ENCODE measurements around the gene ATAD1.

DNA sequence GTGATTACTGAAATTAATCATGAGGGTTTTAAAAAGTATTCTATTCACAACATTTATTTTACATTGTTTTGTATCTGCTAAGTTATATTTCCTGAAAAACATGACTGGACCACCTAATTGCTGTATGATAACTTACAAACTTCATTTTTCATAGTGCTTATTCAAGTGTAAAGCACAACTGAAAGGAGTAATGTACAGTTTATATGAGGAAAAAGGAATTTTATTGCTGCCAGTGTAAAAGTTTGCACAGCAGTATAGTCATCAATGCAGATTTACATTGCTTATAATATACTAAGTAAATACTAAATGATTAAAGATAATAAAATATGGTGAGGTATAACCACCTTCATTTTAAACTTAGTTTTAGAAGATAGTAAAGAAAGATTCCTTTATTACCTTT lies 49.4 kb upstream of the ATAD1 start:
- TF ChIP-seq POLR2A (IDR thresholded peaks at IDR 0.05; ENCODE audit: low read depth, low read length), result no peak
- TF ChIP-seq, protein P1, sequence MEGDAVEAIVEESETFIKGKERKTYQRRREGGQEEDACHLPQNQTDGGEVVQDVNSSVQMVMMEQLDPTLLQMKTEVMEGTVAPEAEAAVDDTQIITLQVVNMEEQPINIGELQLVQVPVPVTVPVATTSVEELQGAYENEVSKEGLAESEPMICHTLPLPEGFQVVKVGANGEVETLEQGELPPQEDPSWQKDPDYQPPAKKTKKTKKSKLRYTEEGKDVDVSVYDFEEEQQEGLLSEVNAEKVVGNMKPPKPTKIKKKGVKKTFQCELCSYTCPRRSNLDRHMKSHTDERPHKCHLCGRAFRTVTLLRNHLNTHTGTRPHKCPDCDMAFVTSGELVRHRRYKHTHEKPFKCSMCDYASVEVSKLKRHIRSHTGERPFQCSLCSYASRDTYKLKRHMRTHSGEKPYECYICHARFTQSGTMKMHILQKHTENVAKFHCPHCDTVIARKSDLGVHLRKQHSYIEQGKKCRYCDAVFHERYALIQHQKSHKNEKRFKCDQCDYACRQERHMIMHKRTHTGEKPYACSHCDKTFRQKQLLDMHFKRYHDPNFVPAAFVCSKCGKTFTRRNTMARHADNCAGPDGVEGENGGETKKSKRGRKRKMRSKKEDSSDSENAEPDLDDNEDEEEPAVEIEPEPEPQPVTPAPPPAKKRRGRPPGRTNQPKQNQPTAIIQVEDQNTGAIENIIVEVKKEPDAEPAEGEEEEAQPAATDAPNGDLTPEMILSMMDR (conservative IDR thresholded peaks at IDR 0.05; ENCODE audit: low read depth, low read length), result no peak
- TF ChIP-seq FOS (IDR thresholded peaks at IDR 0.05; ENCODE audit: low read depth, low read length), result no peak
- TF ChIP-seq, protein P2, sequence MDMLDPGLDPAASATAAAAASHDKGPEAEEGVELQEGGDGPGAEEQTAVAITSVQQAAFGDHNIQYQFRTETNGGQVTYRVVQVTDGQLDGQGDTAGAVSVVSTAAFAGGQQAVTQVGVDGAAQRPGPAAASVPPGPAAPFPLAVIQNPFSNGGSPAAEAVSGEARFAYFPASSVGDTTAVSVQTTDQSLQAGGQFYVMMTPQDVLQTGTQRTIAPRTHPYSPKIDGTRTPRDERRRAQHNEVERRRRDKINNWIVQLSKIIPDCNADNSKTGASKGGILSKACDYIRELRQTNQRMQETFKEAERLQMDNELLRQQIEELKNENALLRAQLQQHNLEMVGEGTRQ (IDR thresholded peaks at IDR 0.05; ENCODE audit: low read depth, low read length), result no peak
- TF ChIP-seq RCOR1 (IDR thresholded peaks at IDR 0.05; ENCODE audit: insufficient replicate concordance, low read length), result no peak
- no peak for TF ChIP-seq MAFK (IDR thresholded peaks at IDR 0.05; ENCODE audit: low read depth, low read length)
- TF ChIP-seq CEBPB (IDR thresholded peaks at IDR 0.05; ENCODE audit: low read depth, low read length), result no peak
- TF ChIP-seq RFX5 (IDR thresholded peaks at IDR 0.05; ENCODE audit: low read depth, low read length), result no peak
- no peak for TF ChIP-seq MXI1 (IDR thresholded peaks at IDR 0.05; ENCODE audit: borderline replicate concordance, low read depth, low read length)
- TF ChIP-seq CHD1 (IDR thresholded peaks at IDR 0.05; ENCODE audit: low read depth, low read length), result no peak
- no peak for TF ChIP-seq SMC3 (IDR thresholded peaks at IDR 0.05; ENCODE audit: low read depth, low read length)
- TF ChIP-seq BHLHE40 (IDR thresholded peaks at IDR 0.05; ENCODE audit: low read depth, low read length), result no peak
- TF ChIP-seq, protein P3, sequence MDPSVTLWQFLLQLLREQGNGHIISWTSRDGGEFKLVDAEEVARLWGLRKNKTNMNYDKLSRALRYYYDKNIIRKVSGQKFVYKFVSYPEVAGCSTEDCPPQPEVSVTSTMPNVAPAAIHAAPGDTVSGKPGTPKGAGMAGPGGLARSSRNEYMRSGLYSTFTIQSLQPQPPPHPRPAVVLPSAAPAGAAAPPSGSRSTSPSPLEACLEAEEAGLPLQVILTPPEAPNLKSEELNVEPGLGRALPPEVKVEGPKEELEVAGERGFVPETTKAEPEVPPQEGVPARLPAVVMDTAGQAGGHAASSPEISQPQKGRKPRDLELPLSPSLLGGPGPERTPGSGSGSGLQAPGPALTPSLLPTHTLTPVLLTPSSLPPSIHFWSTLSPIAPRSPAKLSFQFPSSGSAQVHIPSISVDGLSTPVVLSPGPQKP (IDR thresholded peaks at IDR 0.05; ENCODE audit: borderline replicate concordance, low read depth, low read length), result no peak
- no peak for TF ChIP-seq RAD21 (IDR thresholded peaks at IDR 0.05; ENCODE audit: low read length)

All from IMR-90 (cell line).